ENCODE measurements around the gene ALMS1.
A peak's percentile ranks its signal among the peaks of the same experiment; 100 is the strongest.

The ALMS1 gene

GRCh38 chr2:73356097-73356496 lies 29.5 kb upstream of the ALMS1 start:
- DNase-seq (ENCODE audit: extremely low read depth, low read depth): no peak
- no peak for TF ChIP-seq CTCF (IDR thresholded peaks at IDR 0.05; ENCODE audit: low read depth, low read length, missing control alignments)
- H3K4me3 ChIP-seq (replicated peaks; ENCODE audit: low read depth, low read length): no peak overlapping the region

- no peak overlapping the region for H3K4me3 ChIP-seq (replicated peaks; ENCODE audit: low read depth, low read length)
- peak; percentile 17 for TF ChIP-seq CTCF (IDR thresholded peaks at IDR 0.05; ENCODE audit: low read depth, low read length, missing control alignments)
- no peak for DNase-seq (ENCODE audit: extremely low read depth, low read depth)
Measured at GRCh38 chr2:73359915-73360697, 25.5 kb upstream of the ALMS1 start.

GRCh38 chr2:73366060-73366459 lies 19.6 kb upstream of the ALMS1 start:
- TF ChIP-seq CTCF (IDR thresholded peaks at IDR 0.05; ENCODE audit: low read depth, low read length, missing control alignments): no peak
- no peak for DNase-seq (ENCODE audit: extremely low read depth, low read depth)
- no peak overlapping the region for H3K4me3 ChIP-seq (replicated peaks; ENCODE audit: low read depth, low read length)

GRCh38 chr2:73368781-73369180 lies 16.9 kb upstream of the ALMS1 start:
- DNase-seq (ENCODE audit: extremely low read depth, low read depth): no peak
- no peak overlapping the region for H3K4me3 ChIP-seq (replicated peaks; ENCODE audit: low read depth, low read length)
- no peak for TF ChIP-seq CTCF (IDR thresholded peaks at IDR 0.05; ENCODE audit: low read depth, low read length, missing control alignments)

- TF ChIP-seq CTCF (IDR thresholded peaks at IDR 0.05; ENCODE audit: low read depth, low read length, missing control alignments): no peak
- no peak for DNase-seq (ENCODE audit: extremely low read depth, low read depth)
- H3K4me3 ChIP-seq (replicated peaks; ENCODE audit: low read depth, low read length): no peak overlapping the region
Measured at GRCh38 chr2:73370348-73370747, 15.3 kb upstream of the ALMS1 start.

GRCh38 chr2:73373344-73373743 lies 12.3 kb upstream of the ALMS1 start:
- TF ChIP-seq CTCF (IDR thresholded peaks at IDR 0.05; ENCODE audit: low read depth, low read length, missing control alignments): no peak
- H3K4me3 ChIP-seq (replicated peaks; ENCODE audit: low read depth, low read length): no peak overlapping the region
- DNase-seq (ENCODE audit: extremely low read depth, low read depth): no peak

GRCh38 chr2:73374269-73374668 lies 11.4 kb upstream of the ALMS1 start:
- no peak for TF ChIP-seq CTCF (IDR thresholded peaks at IDR 0.05; ENCODE audit: low read depth, low read length, missing control alignments)
- no peak overlapping the region for H3K4me3 ChIP-seq (replicated peaks; ENCODE audit: low read depth, low read length)
- DNase-seq (ENCODE audit: extremely low read depth, low read depth): no peak
